Loucy (cell line): Measurements from ENCODE around the gene FAT3.

Experiments
- EZH2phosphoT487 ChIP-seq: fragments of 200-600 bp; IDR thresholded peaks from 2 replicates; pipeline ENCODE4 v1.6.1; 2018; ENCODE audit warnings: antibody characterized with exemption, mild to moderate bottlenecking, moderate library complexity, borderline replicate concordance
- TF ChIP-seq, protein P1 (sequence below): fragments of 200-600 bp; sonication (generic); conservative IDR thresholded peaks from 2 replicates; pipeline ENCODE4 v1.5.1; 2014; ENCODE audit warnings: mild to moderate bottlenecking, antibody characterized with exemption, low read length

DNA sequence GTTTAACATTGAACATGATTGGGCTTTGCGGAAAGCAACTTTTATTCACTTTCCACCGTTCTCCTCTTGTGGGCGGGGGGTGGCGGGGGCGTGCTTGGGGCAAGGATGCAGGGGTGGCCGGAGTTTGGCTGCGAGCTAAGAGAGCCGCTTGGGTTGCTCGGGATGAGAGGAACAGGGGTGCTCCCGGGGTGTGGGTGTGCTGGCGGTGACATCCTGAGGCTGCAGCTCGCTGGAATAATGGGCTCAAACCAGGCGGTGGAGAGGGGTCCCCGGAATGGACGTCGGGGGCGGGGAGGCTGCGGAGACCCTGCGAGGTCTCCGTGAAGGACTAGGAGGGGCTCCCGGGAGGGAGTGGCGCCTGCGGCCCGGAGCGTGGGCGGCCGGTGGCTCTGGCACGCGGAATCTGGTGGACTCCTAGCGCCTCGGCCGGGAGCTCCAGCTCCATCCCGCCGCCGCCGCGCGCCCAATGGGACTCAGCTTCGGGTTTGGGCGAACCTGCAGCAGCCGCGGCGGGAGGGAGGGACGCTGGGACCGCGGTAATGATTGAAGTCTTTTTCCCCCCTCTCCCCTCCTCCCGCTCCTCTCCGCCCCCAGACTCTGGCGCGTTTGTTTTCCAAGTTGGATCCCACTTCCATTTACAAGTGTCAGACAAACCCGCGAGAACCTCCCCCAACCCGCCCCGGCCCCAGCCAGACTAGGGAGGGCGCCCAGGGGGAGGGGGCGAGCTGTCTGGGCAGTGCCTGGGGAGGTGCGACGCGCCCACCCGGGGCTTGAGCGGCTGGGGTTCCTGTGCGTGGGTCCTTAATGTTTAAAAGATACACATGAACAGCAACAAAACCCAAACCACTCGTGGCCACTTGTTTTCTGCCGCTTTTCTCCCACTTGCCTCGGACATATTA, 2.0 kb downstream of the FAT3 start:
- TF ChIP-seq, protein P1, sequence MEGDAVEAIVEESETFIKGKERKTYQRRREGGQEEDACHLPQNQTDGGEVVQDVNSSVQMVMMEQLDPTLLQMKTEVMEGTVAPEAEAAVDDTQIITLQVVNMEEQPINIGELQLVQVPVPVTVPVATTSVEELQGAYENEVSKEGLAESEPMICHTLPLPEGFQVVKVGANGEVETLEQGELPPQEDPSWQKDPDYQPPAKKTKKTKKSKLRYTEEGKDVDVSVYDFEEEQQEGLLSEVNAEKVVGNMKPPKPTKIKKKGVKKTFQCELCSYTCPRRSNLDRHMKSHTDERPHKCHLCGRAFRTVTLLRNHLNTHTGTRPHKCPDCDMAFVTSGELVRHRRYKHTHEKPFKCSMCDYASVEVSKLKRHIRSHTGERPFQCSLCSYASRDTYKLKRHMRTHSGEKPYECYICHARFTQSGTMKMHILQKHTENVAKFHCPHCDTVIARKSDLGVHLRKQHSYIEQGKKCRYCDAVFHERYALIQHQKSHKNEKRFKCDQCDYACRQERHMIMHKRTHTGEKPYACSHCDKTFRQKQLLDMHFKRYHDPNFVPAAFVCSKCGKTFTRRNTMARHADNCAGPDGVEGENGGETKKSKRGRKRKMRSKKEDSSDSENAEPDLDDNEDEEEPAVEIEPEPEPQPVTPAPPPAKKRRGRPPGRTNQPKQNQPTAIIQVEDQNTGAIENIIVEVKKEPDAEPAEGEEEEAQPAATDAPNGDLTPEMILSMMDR, result no peak
- TF ChIP-seq EZH2phosphoT487, result no peak
